CD14-positive monocyte (primary cell): Measurements from ENCODE around the gene TIMMDC1. TPM values are rescaled to one million over a fixed set of nuclear protein-coding genes. Genes with fewer than 3 reads are reported as not detected.

ENCODE experiments used
- DNase-seq, 3 donors: peaks; one replicate each; pipeline ENCODE4 v3.0.0-alpha.2; 2011 to 2022
- H2AFZ ChIP-seq: 2 replicates; pipeline ENCODE4 v1.6.0; 2012; ENCODE audit warnings: mild to moderate bottlenecking, low read depth, low read length, inconsistent platforms; ENCODE audit not compliant: insufficient read depth, poor library complexity, severe bottlenecking
- H3K27ac ChIP-seq, 2 donors: 1 replicate in 1 of 2; 2 replicates in 1 of 2; pipeline ENCODE4 v1.5.1; 2012 to 2013; ENCODE audit warnings: low read length in 2 of 2, control low read depth in 1 of 2, inconsistent platforms in 1 of 2, low read depth in 1 of 2, mild to moderate bottlenecking in 1 of 2
- H3K27me3 ChIP-seq, 2 donors: one replicate each; pipeline versions ENCODE4 v1.6.0 to v1.6.1; 2011 to 2013; ENCODE audit warnings: low read length in 2 of 2; ENCODE audit not compliant: control insufficient read depth in 2 of 2, insufficient read depth in 2 of 2
- H3K36me3 ChIP-seq, 2 donors: replicated peaks in 1 of 2; 1 replicate in 1 of 2; 2 replicates in 1 of 2; pipeline versions ENCODE4 v1.5.1 to v1.6.1; 2012 to 2013; ENCODE audit warnings: low read length in 2 of 2, control low read depth in 1 of 2, inconsistent platforms in 1 of 2, mild to moderate bottlenecking in 1 of 2; ENCODE audit not compliant: insufficient read depth in 2 of 2, control insufficient read depth in 1 of 2
- H3K4me1 ChIP-seq, 2 donors: 1 replicate in 1 of 2; 2 replicates in 1 of 2; pipeline versions ENCODE4 v1.5.1 to v1.6.1; 2012 to 2013; ENCODE audit warnings: low read length in 2 of 2, control low read depth in 1 of 2, inconsistent platforms in 1 of 2, mild to moderate bottlenecking in 1 of 2, moderate library complexity in 1 of 2; ENCODE audit not compliant: insufficient read depth in 2 of 2, control insufficient read depth in 1 of 2
- H3K4me2 ChIP-seq: replicated peaks from 2 replicates; pipeline ENCODE3; 2012; ENCODE audit warnings: low read length, moderate library complexity, mild to moderate bottlenecking; ENCODE audit not compliant: poor library complexity, severe bottlenecking; ENCODE audit errors: extremely low read depth
- H3K4me3 ChIP-seq, 3 experiments: fragments of 200-600 bp in 1 of 3; sonication (generic) in 1 of 3; replicated peaks in 1 of 3; 1 replicate in 2 of 3; 2 replicates in 1 of 3; pipeline ENCODE4 v1.5.1; 2011 to 2013; ENCODE audit warnings: low read length in 3 of 3, mild to moderate bottlenecking in 3 of 3, control low read depth in 2 of 3, low read depth in 2 of 3, inconsistent platforms in 1 of 3, moderate library complexity in 1 of 3
- H3K79me2 ChIP-seq: 2 replicates; pipeline ENCODE4 v1.6.0; 2012; ENCODE audit warnings: mild to moderate bottlenecking, control low read depth, inconsistent platforms, low read length, moderate library complexity; ENCODE audit not compliant: insufficient read depth
- H3K9ac ChIP-seq: 2 replicates; pipeline ENCODE4 v1.6.0; 2017; ENCODE audit warnings: low read length, mild to moderate bottlenecking; ENCODE audit not compliant: insufficient read depth, poor library complexity, severe bottlenecking
- H3K9me3 ChIP-seq, 2 donors: replicated peaks in 1 of 2; 1 replicate in 1 of 2; 2 replicates in 1 of 2; pipeline versions ENCODE4 v1.5.1 to v1.6.1; 2012 to 2013; ENCODE audit warnings: low read length in 2 of 2, control low read depth in 1 of 2; ENCODE audit not compliant: control insufficient read depth in 1 of 2, insufficient read depth in 1 of 2
- H4K20me1 ChIP-seq: 2 replicates; pipeline ENCODE4 v1.6.0; 2012; ENCODE audit warnings: mild to moderate bottlenecking, low read length, control low read depth, moderate library complexity; ENCODE audit not compliant: insufficient read depth
- H3K27ac Mint-ChIP-seq, 7 donors: one replicate each; pipeline ENCODE4 v1.8.0; 2020; ENCODE audit warnings: mild to moderate bottlenecking in 7 of 7, mixed read lengths in 7 of 7, moderate library complexity in 6 of 7, inconsistent platforms in 2 of 7
- H3K27me3 Mint-ChIP-seq, 3 donors: one replicate each; pipeline ENCODE4 v1.8.0; 2021 to 2022; ENCODE audit warnings: low read depth in 3 of 3, mild to moderate bottlenecking in 3 of 3, mixed read lengths in 3 of 3, moderate library complexity in 3 of 3, inconsistent platforms in 1 of 3
- H3K36me3 Mint-ChIP-seq, 2 donors: one replicate each; pipeline ENCODE4 v1.8.0; 2020; ENCODE audit warnings: mixed read lengths in 2 of 2, inconsistent platforms in 1 of 2, mild to moderate bottlenecking in 1 of 2
- H3K4me1 Mint-ChIP-seq: one replicate; pipeline ENCODE4 v1.8.0; 2020; ENCODE audit warnings: mild to moderate bottlenecking, mixed read lengths
- H3K4me3 Mint-ChIP-seq, 2 donors: one replicate each; pipeline ENCODE4 v1.8.0; 2020; ENCODE audit warnings: mild to moderate bottlenecking in 2 of 2, mixed read lengths in 2 of 2, moderate library complexity in 1 of 2
- H3K9me3 Mint-ChIP-seq, 7 donors: one replicate each; pipeline ENCODE4 v1.8.0; 2020 to 2022; ENCODE audit warnings: mixed read lengths in 7 of 7, mild to moderate bottlenecking in 6 of 7, moderate library complexity in 6 of 7, inconsistent platforms in 2 of 7
- WGBS: methylation state at CpG from one replicate; pipeline ENCODE4 v1.1.5; 2013; ENCODE audit warnings: missing lambda C conversion rate; ENCODE audit not compliant: insufficient coverage; 5-methylcytosine and 5-hydroxymethylcytosine counted together
- intact Hi-C, 2 donors: fragments of 100-400 bp; cut with micrococcal nuclease; formaldehyde crosslinking; loops; one replicate each; pipeline versions ENCODE4 v1.15.0 to v1.15.1; 2023
- polyA plus RNA-seq, 3 donors: library from polyadenylated mRNA; depleted of rRNA in 1 of 3; unstranded in 2 of 3; stranded (reverse) in 1 of 3; fragments of 300-500 nt in 2 of 3; fragments of >200 nt in 1 of 3; fragmentation: Illumina TruSeq in 2 of 3; gene quantifications; 1 replicate in 2 of 3; 2 replicates in 1 of 3; pipeline ENCODE4 v1.2.3, GENCODE V29; 2012 to 2021
- TF ChIP-seq, protein P1 (sequence below): fragments of 200-600 bp; IDR thresholded peaks from one replicate; pipeline ENCODE4 v1.8.0; 2022; ENCODE audit warnings: antibody characterized with exemption, mild to moderate bottlenecking

TIMMDC1 gene
- polyA plus RNA-seq, 3 donors = 34.1 to 81.1 (median 78.2) TPM

DNA sequence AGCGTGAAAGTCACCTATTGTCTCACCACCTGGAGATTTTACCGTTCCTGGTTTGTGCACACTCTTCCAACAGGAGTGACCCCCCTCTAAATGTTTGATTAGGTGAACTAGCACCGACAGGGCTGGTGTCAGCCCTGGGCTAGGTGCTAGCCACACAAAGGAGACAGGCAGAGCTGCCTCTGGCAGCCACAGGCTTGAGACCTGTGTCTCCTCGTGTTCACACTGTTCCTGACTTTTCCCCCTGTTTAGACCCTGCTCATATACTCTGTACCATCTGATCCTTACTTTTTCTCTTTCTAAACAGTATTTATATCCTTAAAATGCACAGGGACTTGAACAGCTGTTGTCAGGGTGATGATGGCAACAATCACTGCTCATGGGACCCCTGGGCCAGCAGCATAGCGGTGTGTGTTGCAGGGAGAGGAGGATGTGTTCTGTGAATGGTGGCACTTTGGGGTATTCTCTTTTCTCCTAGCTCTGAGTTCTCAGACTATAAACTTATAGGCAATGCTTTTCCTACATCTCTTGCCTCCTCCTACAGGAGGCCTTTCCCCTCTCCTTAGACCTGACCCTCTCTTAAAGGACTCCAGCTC lies 55.6 kb downstream of the TIMMDC1 start:
- no peak overlapping the region for H3K4me3 ChIP-seq
- intact Hi-C loops = no loop called here
- H4K20me1 ChIP-seq = no peaks in the 10 kb centered on the region
- no peaks in the 10 kb centered on the region for H3K79me2 ChIP-seq
- peaks cover 0 to 3% (median 0%) of the 10 kb centered on the region in 7 donors for H3K9me3 Mint-ChIP-seq
- no peaks in the 10 kb centered on the region for H3K27me3 Mint-ChIP-seq
- no peaks in the 10 kb centered on the region for H3K27me3 ChIP-seq
- no peaks in the 10 kb centered on the region for H3K36me3 Mint-ChIP-seq
- no peaks in the 10 kb centered on the region for H3K9me3 ChIP-seq
- H2AFZ ChIP-seq = peak overlapping the region; percentile 36
- H3K27ac Mint-ChIP-seq = peak overlapping the region in 1 of 7 donors; percentile 8
- no peak overlapping the region for H3K4me2 ChIP-seq
- no peak overlapping the region for H3K9ac ChIP-seq
- no peak overlapping the region for H3K27ac ChIP-seq
- peaks cover 25 to 29% of the 10 kb centered on the region in 2 donors for H3K4me1 ChIP-seq
- WGBS = 78% methylated on average over 3 of the region's 5 CpGs
- TF ChIP-seq, protein P1, sequence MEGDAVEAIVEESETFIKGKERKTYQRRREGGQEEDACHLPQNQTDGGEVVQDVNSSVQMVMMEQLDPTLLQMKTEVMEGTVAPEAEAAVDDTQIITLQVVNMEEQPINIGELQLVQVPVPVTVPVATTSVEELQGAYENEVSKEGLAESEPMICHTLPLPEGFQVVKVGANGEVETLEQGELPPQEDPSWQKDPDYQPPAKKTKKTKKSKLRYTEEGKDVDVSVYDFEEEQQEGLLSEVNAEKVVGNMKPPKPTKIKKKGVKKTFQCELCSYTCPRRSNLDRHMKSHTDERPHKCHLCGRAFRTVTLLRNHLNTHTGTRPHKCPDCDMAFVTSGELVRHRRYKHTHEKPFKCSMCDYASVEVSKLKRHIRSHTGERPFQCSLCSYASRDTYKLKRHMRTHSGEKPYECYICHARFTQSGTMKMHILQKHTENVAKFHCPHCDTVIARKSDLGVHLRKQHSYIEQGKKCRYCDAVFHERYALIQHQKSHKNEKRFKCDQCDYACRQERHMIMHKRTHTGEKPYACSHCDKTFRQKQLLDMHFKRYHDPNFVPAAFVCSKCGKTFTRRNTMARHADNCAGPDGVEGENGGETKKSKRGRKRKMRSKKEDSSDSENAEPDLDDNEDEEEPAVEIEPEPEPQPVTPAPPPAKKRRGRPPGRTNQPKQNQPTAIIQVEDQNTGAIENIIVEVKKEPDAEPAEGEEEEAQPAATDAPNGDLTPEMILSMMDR = no peak
- no peaks in the 10 kb centered on the region for H3K36me3 ChIP-seq
- no peak overlapping the region for H3K4me3 Mint-ChIP-seq
- DNase-seq = no peak
- H3K4me1 Mint-ChIP-seq = peaks cover 32% of the 10 kb centered on the region

DNA sequence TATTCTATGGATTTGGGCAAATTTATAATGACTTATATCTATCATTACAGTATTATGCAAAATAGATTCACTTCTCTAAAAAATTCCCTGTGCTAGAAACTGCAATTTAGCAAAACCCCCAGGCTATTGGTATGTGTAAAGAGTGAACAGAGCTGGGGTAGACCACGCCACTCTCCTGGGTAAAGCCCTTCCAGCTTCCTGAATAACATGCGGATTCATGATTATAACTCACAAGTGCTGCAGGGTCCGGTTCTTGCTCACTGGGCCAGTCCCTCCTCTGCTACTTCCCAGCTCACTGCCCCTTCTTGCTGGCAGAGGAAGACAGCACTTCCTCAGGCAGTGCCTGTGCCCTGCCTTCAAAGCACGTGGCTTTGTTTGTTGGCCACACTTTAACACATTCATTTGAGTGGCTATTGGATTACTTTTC lies 57.0 kb downstream of the TIMMDC1 start:
- H3K36me3 ChIP-seq = no peaks in the 10 kb centered on the region
- DNase-seq = peak; percentile 64 to 98 (median 84)
- H3K27ac ChIP-seq = peak overlapping the region; percentile 64 to 65
- H3K4me2 ChIP-seq = peak overlapping the region; percentile 1
- peak overlapping the region in 1 of 3 experiments; percentile 18 for H3K4me3 ChIP-seq
- H3K4me1 ChIP-seq = peaks cover 36 to 39% of the 10 kb centered on the region in 2 donors
- peak overlapping the region; percentile 82 to 93 (median 89) for H3K27ac Mint-ChIP-seq
- H3K4me1 Mint-ChIP-seq = peaks cover 42% of the 10 kb centered on the region
- H3K9me3 ChIP-seq = no peaks in the 10 kb centered on the region
- H4K20me1 ChIP-seq = no peaks in the 10 kb centered on the region
- H2AFZ ChIP-seq = peak overlapping the region; percentile 4
- TF ChIP-seq, protein P1 = no peak
- no peaks in the 10 kb centered on the region for H3K36me3 Mint-ChIP-seq
- no peaks in the 10 kb centered on the region for H3K79me2 ChIP-seq
- intact Hi-C loops = no loop called here
- H3K9me3 Mint-ChIP-seq = peaks cover 0 to 3% (median 0%) of the 10 kb centered on the region in 7 donors
- peak overlapping the region; percentile 58 to 84 for H3K4me3 Mint-ChIP-seq
- 7% methylated on average over 2 of the region's 4 CpGs for WGBS
- H3K27me3 ChIP-seq = no peaks in the 10 kb centered on the region
- peaks cover 0 to 1% (median 0%) of the 10 kb centered on the region in 3 donors for H3K27me3 Mint-ChIP-seq
- H3K9ac ChIP-seq = no peak overlapping the region
